Adrenal gland (tissue), 12 donors: ENCODE data around the gene PTH1R. TPM values are rescaled to one million over a fixed set of nuclear protein-coding genes. Genes with fewer than 3 reads are reported as not detected.

ENCODE experiments used
- DNase-seq, 7 donors: peaks; one replicate each; pipeline ENCODE4 v3.0.0-alpha.2; 2019 to 2020
- H3K27ac ChIP-seq, 5 donors: fragments of 200-600 bp; sonication (generic) in 4 of 5; 1 replicate in 3 of 5; 2 replicates in 2 of 5; pipeline versions ENCODE4 v1.5.1 to v1.8.0; 2016 to 2020; ENCODE audit warnings: mild to moderate bottlenecking in 1 of 5
- H3K27me3 ChIP-seq: fragments of 200-600 bp; 2 replicates; pipeline ENCODE4 v1.8.0; 2021
- H3K36me3 ChIP-seq, 2 donors: fragments of 200-600 bp; replicated peaks in 1 of 2; 1 replicate in 1 of 2; 2 replicates in 1 of 2; pipeline versions ENCODE4 v1.5.1 to v1.8.0; 2018 to 2022
- H3K4me1 ChIP-seq, 2 donors: fragments of 200-600 bp; replicated peaks in 1 of 2; 1 replicate in 1 of 2; 2 replicates in 1 of 2; pipeline versions ENCODE4 v1.5.1 to v1.8.0; 2018 to 2021
- H3K4me3 ChIP-seq, 4 donors: fragments of 200-600 bp; sonication (generic) in 3 of 4; one replicate each; pipeline ENCODE4 v1.5.1; 2016 to 2018
- H3K9me3 ChIP-seq, 3 donors: fragments of 200-600 bp; sonication (generic) in 1 of 3; replicated peaks in 1 of 3; 1 replicate in 2 of 3; 2 replicates in 1 of 3; pipeline versions ENCODE4 v1.5.1 to v1.8.0; 2016 to 2021
- CTCF ChIP-seq, 6 experiments: fragments of 450-650 bp in 4 of 6; fragments of 200-600 bp in 2 of 6; sonication (generic) in 1 of 6; IDR thresholded peaks; 1 replicate in 5 of 6; 2 replicates in 1 of 6; pipeline versions ENCODE4 v1.5.1 to v1.8.0; 2016 to 2021; ENCODE audit warnings: antibody characterized with exemption in 6 of 6, mild to moderate bottlenecking in 2 of 6, moderate library complexity in 1 of 6
- POLR2A ChIP-seq, 2 donors: fragments of 450-650 bp; IDR thresholded peaks; one replicate each; pipeline ENCODE4 v1.6.1; 2017; ENCODE audit warnings: antibody characterized with exemption in 2 of 2, mild to moderate bottlenecking in 2 of 2, moderate library complexity in 1 of 2
- WGBS, 4 donors: extraction: QIAGEN DNeasy Blood & Tissue Kit in 2 of 4; methylation state at CpG; one replicate each; pipeline versions ENCODE4 v1.1.5 to v1.1.7; 2013 to 2017; 5-methylcytosine and 5-hydroxymethylcytosine counted together
- intact Hi-C, 2 donors: fragments of 100-400 bp; cut with DNase I; formaldehyde crosslinking; loops; one replicate each; pipeline versions ENCODE4 v1.14.1 to v1.15.0; 2022 to 2023
- polyA plus RNA-seq, 3 donors: library from polyadenylated mRNA; stranded (reverse); fragments of 200-250 nt in 2 of 3; fragments of 350-450 nt in 1 of 3; fragmentation: Illumina TruSeq in 1 of 3; extraction: RNeasy Lipid Tissue Mini Kit (QIAGEN cat#74804) in 1 of 3; gene quantifications; one replicate each; pipeline ENCODE4 v1.2.3, GENCODE V29; 2013 to 2014
- total RNA-seq, 9 donors: library from RNA; depleted of rRNA in 4 of 9; stranded (reverse); fragments of >200 nt in 4 of 9; fragments of 120-200 nt in 1 of 9; fragmentation: NEBNext Ultra II Directional in 1 of 9; extraction: Animal tissue kit (Norgen Biotek cat#: 25700) in 1 of 9; gene quantifications; one replicate each; pipeline versions ENCODE4 v1.1.0 to v1.2.4, GENCODE V29; 2013 to 2023
- donor health status: healthy with polysubstance abuse.
- donor health status: Bipolar disorder and iron deficiency.
- donor health status: DM: yes; HTN: yes; CAD: no.
- donor health status: DM: no; HTN: no; CAD: no.
- donor health status: DM: no; HTN: no; CAD: no.
- donor health status: DM: yes; HTN: yes; CAD: no.

The PTH1R gene
- total and polyA plus RNA-seq, 12 donors = 10.0 to 1,399 (median 47.5) TPM

- TF ChIP-seq POLR2A (IDR thresholded peaks at IDR 0.05) (no peak), CTCF (IDR thresholded peaks at IDR 0.05) (no peak)
- Histone ChIP-seq H3K27ac (no peak overlapping the region), H3K27me3 (peaks cover 11% of the 10 kb centered on the region), H3K4me3 (no peak overlapping the region), H3K36me3 (no peaks in the 10 kb centered on the region), H3K4me1 (peaks cover under 1 to 8% of the 10 kb centered on the region in 2 donors), H3K9me3 (no peaks in the 10 kb centered on the region)
- DNase-seq = peak in 1 of 7 donors; percentile 8
- 66 to 78% (median 72%) methylated on average over 5 to 15 of the region's 15 CpGs for WGBS, 4 donors
- intact Hi-C loops = loop anchor here in 1 of 2 donors (5.0 kb wide), 1 partner anchor 196 kb away; the partner anchor contains the start of gene TMIE
Observed at GRCh38 chr3:46897829-46898320, 20.4 kb downstream of the PTH1R start.

- TF ChIP-seq CTCF (IDR thresholded peaks at IDR 0.05) (no peak), POLR2A (IDR thresholded peaks at IDR 0.05) (no peak)
- intact Hi-C loops = loop anchor here in 1 of 2 donors (5.0 kb wide), 1 partner anchor 196 kb away; the partner anchor contains the start of gene TMIE
- no peaks in the 10 kb centered on the region for H3K36me3 ChIP-seq
- H3K4me1 ChIP-seq = peaks cover 0 to 5% of the 10 kb centered on the region in 2 donors
- H3K9me3 ChIP-seq = no peaks in the 10 kb centered on the region
- H3K4me3 ChIP-seq = no peak overlapping the region
- peak overlapping the region in 1 of 5 donors; percentile 3 for H3K27ac ChIP-seq
- 17 to 38% (median 28%) methylated on average over 21 to 71 of the region's 71 CpGs for WGBS, 4 donors
- DNase-seq = peak in 1 of 7 donors; percentile 8
- peaks cover 11% of the 10 kb centered on the region for H3K27me3 ChIP-seq
Observed at GRCh38 chr3:46898321-46899150, 21.0 kb downstream of the PTH1R start.

- Histone ChIP-seq H3K27ac (peak overlapping the region in 2 of 5 donors; percentile 5 to 13), H3K36me3 (no peaks in the 10 kb centered on the region), H3K27me3 (peaks cover 11% of the 10 kb centered on the region), H3K4me3 (no peak overlapping the region), H3K4me1 (peaks cover 0 to 5% of the 10 kb centered on the region in 2 donors), H3K9me3 (no peaks in the 10 kb centered on the region)
- peak in 1 of 7 donors; percentile 18 for DNase-seq
- 68 to 85% (median 79%) methylated on average over 12 to 22 of the region's 22 CpGs for WGBS, 4 donors
- TF ChIP-seq CTCF (IDR thresholded peaks at IDR 0.05) = no peak
- no peak for TF ChIP-seq POLR2A (IDR thresholded peaks at IDR 0.05)
- intact Hi-C loops = loop anchor here (5.0 kb wide), 2 partner anchors 37 to 197 kb away; partner anchors contain the start of genes MYL3 (in 1 of the 2) and TMIE (in 1 of the 2)
Observed at GRCh38 chr3:46899151-46900006, 21.9 kb downstream of the PTH1R start.

GRCh38 chr3:46900007-46900292 lies 22.4 kb downstream of the PTH1R start:
- DNase-seq = no peak
- Histone ChIP-seq H3K4me1 (peaks cover 0 to 5% of the 10 kb centered on the region in 2 donors), H3K27me3 (peaks cover 11% of the 10 kb centered on the region), H3K9me3 (no peaks in the 10 kb centered on the region), H3K36me3 (no peaks in the 10 kb centered on the region), H3K4me3 (no peak overlapping the region), H3K27ac (no peak overlapping the region)
- no peak for TF ChIP-seq POLR2A (IDR thresholded peaks at IDR 0.05)
- TF ChIP-seq CTCF (IDR thresholded peaks at IDR 0.05) = no peak
- WGBS, 4 donors = 62 to 92% (median 75%) methylated on average over 2 to 5 of the region's 5 CpGs; no CpG with 5 or more reads in 1 of the 4 donors
- intact Hi-C loops = loop anchor here in 1 of 2 donors (5.0 kb wide), 1 partner anchor 38 kb away; the partner anchor contains the start of gene MYL3
